HG02610 (cell line): ENCODE results near the gene ABCA10.

Source experiments
- ATAC-seq: cut with Tn5 transposase; IDR thresholded peaks from one replicate; pipeline ENCODE4 v1.9.1; 2021; ENCODE audit warnings: mild to moderate bottlenecking, moderate library complexity; ENCODE audit not compliant: unreplicated experiment

Gene ABCA10

GRCh38 chr17:69111794-69112193, 116.8 kb downstream of the ABCA10 start:
- no peak for ATAC-seq

- no peak for ATAC-seq
These were observed 122.5 kb downstream of the ABCA10 start for GRCh38 chr17:69105907-69106730.

GRCh38 chr17:69103557-69104233, 124.9 kb downstream of the ABCA10 start:
- ATAC-seq, result no peak

GRCh38 chr17:69098625-69099024, 130.0 kb downstream of the ABCA10 start:
- no peak for ATAC-seq
